ENCODE measurements around the gene EVC2. TPM values are rescaled to one million over a fixed set of nuclear protein-coding genes. Genes with fewer than 3 reads are reported as not detected.

Gene EVC2
- total and polyA plus RNA-seq, 2 donors (not counting 1 experiment from before 2014, with no cell fraction given): 1.4 to 16.5 TPM

GRCh38 chr4:5640096-5640495 is 68.3 kb downstream of the EVC2 start:
- no peak overlapping the region for H2AFZ ChIP-seq (ENCODE audit: low read length)
- no peaks in the 10 kb centered on the region for H3K79me2 ChIP-seq (ENCODE audit: control insufficient read depth, insufficient read depth, low read length)
- no peak for DNase-seq (ENCODE audit: low read depth in 2 of 2)
- TF ChIP-seq EZH2 (IDR thresholded peaks at IDR 0.05; ENCODE audit: low read length, missing control alignments) (no peak), CTCF (conservative IDR thresholded peaks at IDR 0.05 in 1 of 2, IDR thresholded peaks at IDR 0.05 in 1 of 2; ENCODE audit: low read depth in 1 of 2, low read length in 2 of 2) (no peak)
- no peaks in the 10 kb centered on the region for H3K27me3 ChIP-seq (ENCODE audit: control insufficient read depth, insufficient read depth, low read length)
- no peak overlapping the region for H3K9ac ChIP-seq (ENCODE audit: insufficient read depth, low read length)
- H3K9me3 ChIP-seq (ENCODE audit: control insufficient read depth, insufficient read depth, low read depth, low read length): no peaks in the 10 kb centered on the region
- no peak overlapping the region for H3K4me2 ChIP-seq (ENCODE audit: extremely low read depth, insufficient read depth, low read length)
- H4K20me1 ChIP-seq (ENCODE audit: control insufficient read depth, extremely low read depth, insufficient read depth, low read length): no peaks in the 10 kb centered on the region
- H3K4me1 ChIP-seq (ENCODE audit: control insufficient read depth, extremely low read depth, insufficient read depth, low read length): peaks cover 4% of the 10 kb centered on the region
- no peak overlapping the region for H3K4me3 ChIP-seq (replicated peaks in 1 of 4; ENCODE audit: control extremely low read depth in 1 of 4, insufficient read depth in 1 of 4, low read depth in 3 of 4, low read length in 4 of 4)
- H3K27ac ChIP-seq (ENCODE audit: insufficient read depth, low read length): no peak overlapping the region
- no peaks in the 10 kb centered on the region for H3K36me3 ChIP-seq (ENCODE audit: control insufficient read depth, insufficient read depth, low read length)

- H3K36me3 ChIP-seq (ENCODE audit: control insufficient read depth, insufficient read depth, low read length): no peaks in the 10 kb centered on the region
- no peak overlapping the region for H2AFZ ChIP-seq (ENCODE audit: low read length)
- TF ChIP-seq CTCF (conservative IDR thresholded peaks at IDR 0.05 in 1 of 2, IDR thresholded peaks at IDR 0.05 in 1 of 2; ENCODE audit: low read depth in 1 of 2, low read length in 2 of 2): no peak
- TF ChIP-seq EZH2 (IDR thresholded peaks at IDR 0.05; ENCODE audit: low read length, missing control alignments): no peak
- H3K9me3 ChIP-seq (ENCODE audit: control insufficient read depth, insufficient read depth, low read depth, low read length): no peaks in the 10 kb centered on the region
- H3K27ac ChIP-seq (ENCODE audit: insufficient read depth, low read length): no peak overlapping the region
- peaks cover 4% of the 10 kb centered on the region for H3K4me1 ChIP-seq (ENCODE audit: control insufficient read depth, extremely low read depth, insufficient read depth, low read length)
- no peak for DNase-seq (ENCODE audit: low read depth in 2 of 2)
- H4K20me1 ChIP-seq (ENCODE audit: control insufficient read depth, extremely low read depth, insufficient read depth, low read length): no peaks in the 10 kb centered on the region
- H3K79me2 ChIP-seq (ENCODE audit: control insufficient read depth, insufficient read depth, low read length): no peaks in the 10 kb centered on the region
- H3K4me2 ChIP-seq (ENCODE audit: extremely low read depth, insufficient read depth, low read length): no peak overlapping the region
- no peak overlapping the region for H3K4me3 ChIP-seq (replicated peaks in 1 of 4; ENCODE audit: control extremely low read depth in 1 of 4, insufficient read depth in 1 of 4, low read depth in 3 of 4, low read length in 4 of 4)
- H3K9ac ChIP-seq (ENCODE audit: insufficient read depth, low read length): no peak overlapping the region
- no peaks in the 10 kb centered on the region for H3K27me3 ChIP-seq (ENCODE audit: control insufficient read depth, insufficient read depth, low read length)
Measured at GRCh38 chr4:5639556-5639955, 68.8 kb downstream of the EVC2 start.

- H3K9ac ChIP-seq (ENCODE audit: insufficient read depth, low read length): no peak overlapping the region
- H3K27me3 ChIP-seq (ENCODE audit: control insufficient read depth, insufficient read depth, low read length): no peaks in the 10 kb centered on the region
Measured at GRCh38 chr4:5638976-5639375, 69.4 kb downstream of the EVC2 start.

More at GRCh38 chr4:5638976-5639375, 69.4 kb downstream of the EVC2 start:
- no peak overlapping the region for H3K4me3 ChIP-seq (replicated peaks in 1 of 4; ENCODE audit: control extremely low read depth in 1 of 4, insufficient read depth in 1 of 4, low read depth in 3 of 4, low read length in 4 of 4)
- H4K20me1 ChIP-seq (ENCODE audit: control insufficient read depth, extremely low read depth, insufficient read depth, low read length): no peaks in the 10 kb centered on the region
- TF ChIP-seq CTCF (conservative IDR thresholded peaks at IDR 0.05 in 1 of 2, IDR thresholded peaks at IDR 0.05 in 1 of 2; ENCODE audit: low read depth in 1 of 2, low read length in 2 of 2): no peak
- TF ChIP-seq EZH2 (IDR thresholded peaks at IDR 0.05; ENCODE audit: low read length, missing control alignments): no peak
- no peak overlapping the region for H2AFZ ChIP-seq (ENCODE audit: low read length)
- H3K27ac ChIP-seq (ENCODE audit: insufficient read depth, low read length): no peak overlapping the region
- DNase-seq (ENCODE audit: low read depth in 2 of 2): peak; percentile 17 to 88
- H3K36me3 ChIP-seq (ENCODE audit: control insufficient read depth, insufficient read depth, low read length): no peaks in the 10 kb centered on the region
- peaks cover 4% of the 10 kb centered on the region for H3K4me1 ChIP-seq (ENCODE audit: control insufficient read depth, extremely low read depth, insufficient read depth, low read length)
- no peaks in the 10 kb centered on the region for H3K9me3 ChIP-seq (ENCODE audit: control insufficient read depth, insufficient read depth, low read depth, low read length)
- no peak overlapping the region for H3K4me2 ChIP-seq (ENCODE audit: extremely low read depth, insufficient read depth, low read length)
- no peaks in the 10 kb centered on the region for H3K79me2 ChIP-seq (ENCODE audit: control insufficient read depth, insufficient read depth, low read length)
